Osteoblast (primary cell): ENCODE data around the gene SLC13A3. TPM values are rescaled to one million over a fixed set of nuclear protein-coding genes. Genes with fewer than 3 reads are reported as not detected.

ENCODE experiments used
- DNase-seq: peaks from one replicate; pipeline ENCODE4 v3.0.0; 2011; ENCODE audit warnings: low spot score, mixed read lengths; ENCODE audit not compliant: insufficient read length; ENCODE audit errors: missing footprints
- H2AFZ ChIP-seq: 2 replicates; pipeline ENCODE4 v1.6.0; 2011; ENCODE audit warnings: mild to moderate bottlenecking, low read length
- H3K27ac ChIP-seq: 2 replicates; pipeline ENCODE4 v1.5.1; 2011; ENCODE audit warnings: mild to moderate bottlenecking, low read depth, low read length, moderate library complexity
- H3K27me3 ChIP-seq: 2 replicates; pipeline ENCODE4 v1.6.0; 2012; ENCODE audit warnings: mild to moderate bottlenecking, control low read depth, inconsistent platforms, low read length, moderate library complexity; ENCODE audit not compliant: insufficient read depth
- H3K36me3 ChIP-seq: 2 replicates; pipeline ENCODE4 v1.5.1; 2011; ENCODE audit warnings: mild to moderate bottlenecking, low read length, control low read depth, moderate library complexity; ENCODE audit not compliant: insufficient read depth
- H3K4me1 ChIP-seq: 2 replicates; pipeline ENCODE4 v1.5.1; 2011; ENCODE audit warnings: mild to moderate bottlenecking, low read length, control low read depth, moderate library complexity; ENCODE audit not compliant: insufficient read depth
- H3K4me2 ChIP-seq: 2 replicates; pipeline ENCODE4 v1.6.0; 2011; ENCODE audit warnings: mild to moderate bottlenecking, low read length; ENCODE audit not compliant: insufficient read depth
- H3K4me3 ChIP-seq: fragments of 200-600 bp; sonication (generic); 3 replicates; pipeline ENCODE4 v1.5.1; 2012; ENCODE audit warnings: mild to moderate bottlenecking, low read length, inconsistent platforms; ENCODE audit not compliant: insufficient read depth
- H3K79me2 ChIP-seq: 2 replicates; pipeline ENCODE4 v1.6.0; 2012; ENCODE audit warnings: mild to moderate bottlenecking, low read length, control low read depth, inconsistent platforms; ENCODE audit not compliant: insufficient read depth
- H3K9me3 ChIP-seq: 2 replicates; pipeline ENCODE4 v1.5.1; 2011; ENCODE audit warnings: low read depth, low read length, control low read depth
- H4K20me1 ChIP-seq: 2 replicates; pipeline ENCODE4 v1.6.0; 2012; ENCODE audit warnings: mild to moderate bottlenecking, low read length, control low read depth; ENCODE audit not compliant: insufficient read depth
- CTCF ChIP-seq: IDR thresholded peaks from 2 replicates; pipeline ENCODE4 v1.5.1; 2011; ENCODE audit warnings: mild to moderate bottlenecking, low read depth, low read length, moderate library complexity; ENCODE audit errors: extremely low read depth
- total RNA-seq: library from RNA; depleted of rRNA; stranded (reverse); fragments of >200 nt; gene quantifications from 2 replicates; pipeline ENCODE4 v1.2.3, GENCODE V29; 2012

Gene SLC13A3
- total RNA-seq, 1 donor, result 1.8 TPM

GRCh38 chr20:46607191-46607848, 43.9 kb downstream of the SLC13A3 start:
- no peak for TF ChIP-seq CTCF
- Histone ChIP-seq H3K27me3 (no peaks in the 10 kb centered on the region), H3K27ac (no peak overlapping the region), H3K9me3 (no peaks in the 10 kb centered on the region), H3K79me2 (no peaks in the 10 kb centered on the region), H3K4me1 (no peaks in the 10 kb centered on the region), H3K36me3 (no peaks in the 10 kb centered on the region), H3K4me3 (no peak overlapping the region), H4K20me1 (no peaks in the 10 kb centered on the region), H2AFZ (no peak overlapping the region), H3K4me2 (no peak overlapping the region)
- no peak for DNase-seq

GRCh38 chr20:46606817-46607190, 44.5 kb downstream of the SLC13A3 start:
- no peak overlapping the region for H2AFZ ChIP-seq
- no peaks in the 10 kb centered on the region for H4K20me1 ChIP-seq

GRCh38 chr20:46605978-46606816, 45.1 kb downstream of the SLC13A3 start:
- no peak for TF ChIP-seq CTCF
- H3K9me3 ChIP-seq, result no peaks in the 10 kb centered on the region
- no peak overlapping the region for H3K27ac ChIP-seq

More at GRCh38 chr20:46606817-46607190, 44.5 kb downstream of the SLC13A3 start:
- H3K4me1 ChIP-seq, result no peaks in the 10 kb centered on the region
- H3K27me3 ChIP-seq, result no peaks in the 10 kb centered on the region
- no peak overlapping the region for H3K27ac ChIP-seq
- TF ChIP-seq CTCF, result no peak
- no peak overlapping the region for H3K4me3 ChIP-seq
- no peaks in the 10 kb centered on the region for H3K79me2 ChIP-seq
- no peaks in the 10 kb centered on the region for H3K36me3 ChIP-seq
- no peak for DNase-seq
- no peak overlapping the region for H3K4me2 ChIP-seq
- H3K9me3 ChIP-seq, result no peaks in the 10 kb centered on the region

GRCh38 chr20:46605181-46605580, 46.1 kb downstream of the SLC13A3 start:
- Histone ChIP-seq H3K36me3 (no peaks in the 10 kb centered on the region), H3K4me2 (no peak overlapping the region), H3K27me3 (no peaks in the 10 kb centered on the region), H3K4me1 (no peaks in the 10 kb centered on the region), H3K27ac (no peak overlapping the region), H2AFZ (no peak overlapping the region), H3K79me2 (no peaks in the 10 kb centered on the region), H3K4me3 (no peak overlapping the region), H4K20me1 (no peaks in the 10 kb centered on the region), H3K9me3 (no peaks in the 10 kb centered on the region)
- no peak for DNase-seq
- no peak for TF ChIP-seq CTCF

More at GRCh38 chr20:46605978-46606816, 45.1 kb downstream of the SLC13A3 start:
- Histone ChIP-seq H4K20me1 (no peaks in the 10 kb centered on the region), H3K36me3 (no peaks in the 10 kb centered on the region), H3K4me1 (no peaks in the 10 kb centered on the region), H2AFZ (no peak overlapping the region), H3K4me3 (no peak overlapping the region), H3K79me2 (no peaks in the 10 kb centered on the region), H3K4me2 (no peak overlapping the region), H3K27me3 (no peaks in the 10 kb centered on the region)
- DNase-seq, result no peak
